DND-41 (cell line): Measurements from ENCODE around the gene BICDL2.

Experiments
- EZH2 ChIP-seq: IDR thresholded peaks from 3 replicates; pipeline ENCODE4 v1.6.1; 2012; ENCODE audit warnings: borderline replicate concordance, low read depth, mild to moderate bottlenecking, moderate library complexity, low read length, inconsistent platforms; ENCODE audit not compliant: severe bottlenecking
- TF ChIP-seq, protein P1 (sequence below): IDR thresholded peaks from 2 replicates; pipeline ENCODE4 v1.5.1; 2012; ENCODE audit warnings: borderline replicate concordance, low read length, moderate library complexity, mild to moderate bottlenecking; ENCODE audit not compliant: poor library complexity, severe bottlenecking; ENCODE audit errors: extremely low read depth

DNA sequence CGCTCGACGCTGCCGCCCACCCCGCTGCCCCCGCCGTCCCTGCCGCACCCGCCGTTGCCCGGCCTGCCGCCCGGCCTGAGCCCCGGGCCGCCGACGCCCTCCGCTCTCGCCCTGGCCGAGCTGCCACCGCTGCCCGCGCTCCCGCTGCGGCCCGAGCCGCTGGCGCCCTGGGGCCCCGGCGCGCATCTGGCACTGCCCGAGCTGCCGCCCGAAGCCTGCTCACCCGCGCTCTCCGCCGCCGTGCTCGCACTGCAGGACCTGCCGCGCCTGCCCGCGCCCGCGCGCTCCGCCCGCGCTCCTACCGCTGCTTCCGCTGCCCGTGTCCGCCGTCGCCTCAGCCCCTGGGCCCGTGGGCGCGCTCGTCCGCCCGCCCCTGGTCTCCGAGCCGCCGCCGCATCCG, 32.4 kb downstream of the BICDL2 start:
- TF ChIP-seq, protein P1, sequence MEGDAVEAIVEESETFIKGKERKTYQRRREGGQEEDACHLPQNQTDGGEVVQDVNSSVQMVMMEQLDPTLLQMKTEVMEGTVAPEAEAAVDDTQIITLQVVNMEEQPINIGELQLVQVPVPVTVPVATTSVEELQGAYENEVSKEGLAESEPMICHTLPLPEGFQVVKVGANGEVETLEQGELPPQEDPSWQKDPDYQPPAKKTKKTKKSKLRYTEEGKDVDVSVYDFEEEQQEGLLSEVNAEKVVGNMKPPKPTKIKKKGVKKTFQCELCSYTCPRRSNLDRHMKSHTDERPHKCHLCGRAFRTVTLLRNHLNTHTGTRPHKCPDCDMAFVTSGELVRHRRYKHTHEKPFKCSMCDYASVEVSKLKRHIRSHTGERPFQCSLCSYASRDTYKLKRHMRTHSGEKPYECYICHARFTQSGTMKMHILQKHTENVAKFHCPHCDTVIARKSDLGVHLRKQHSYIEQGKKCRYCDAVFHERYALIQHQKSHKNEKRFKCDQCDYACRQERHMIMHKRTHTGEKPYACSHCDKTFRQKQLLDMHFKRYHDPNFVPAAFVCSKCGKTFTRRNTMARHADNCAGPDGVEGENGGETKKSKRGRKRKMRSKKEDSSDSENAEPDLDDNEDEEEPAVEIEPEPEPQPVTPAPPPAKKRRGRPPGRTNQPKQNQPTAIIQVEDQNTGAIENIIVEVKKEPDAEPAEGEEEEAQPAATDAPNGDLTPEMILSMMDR = no peak
- TF ChIP-seq EZH2 = no peak
